Neural crest cell (in vitro differentiated cells): ENCODE measurements around the gene OSBPL9. TPM values are rescaled to one million over a fixed set of nuclear protein-coding genes. Genes with fewer than 3 reads are reported as not detected.

Source experiments
- DNase-seq: peaks from one replicate; pipeline ENCODE4 v3.0.0; 2021; ENCODE audit warnings: low read depth, mixed read lengths, low spot score
- H3K27ac Mint-ChIP-seq: one replicate; pipeline ENCODE4 v1.8.0; 2021; ENCODE audit warnings: mild to moderate bottlenecking, mixed read lengths; ENCODE audit not compliant: unreplicated experiment
- H3K27me3 Mint-ChIP-seq: 2 replicates; pipeline ENCODE4 v1.8.0; 2021; ENCODE audit warnings: low read depth, mild to moderate bottlenecking, mixed read lengths
- H3K36me3 Mint-ChIP-seq: 2 replicates; pipeline ENCODE4 v1.8.0; 2021; ENCODE audit warnings: low read depth, mild to moderate bottlenecking, mixed read lengths
- H3K4me1 Mint-ChIP-seq: 2 replicates; pipeline ENCODE4 v1.8.0; 2021; ENCODE audit warnings: mixed read lengths
- H3K4me3 Mint-ChIP-seq: one replicate; pipeline ENCODE4 v1.8.0; 2021; ENCODE audit warnings: mild to moderate bottlenecking, mixed read lengths
- H3K9me3 Mint-ChIP-seq: 2 replicates; pipeline ENCODE4 v1.8.0; 2021; ENCODE audit warnings: mixed read lengths
- total RNA-seq: library from RNA; stranded (reverse); gene quantifications from 2 replicates; pipeline ENCODE4 v1.2.1, GENCODE V29; 2021
- TF ChIP-seq, protein P1 (sequence below): fragments of 200-600 bp; sonication (generic); conservative IDR thresholded peaks from 2 replicates; pipeline ENCODE4 v1.5.0; 2021; ENCODE audit warnings: antibody characterized with exemption, mild to moderate bottlenecking

OSBPL9 gene
- total RNA-seq, 1 donor from 2014 or later, result 76.7 TPM

DNA sequence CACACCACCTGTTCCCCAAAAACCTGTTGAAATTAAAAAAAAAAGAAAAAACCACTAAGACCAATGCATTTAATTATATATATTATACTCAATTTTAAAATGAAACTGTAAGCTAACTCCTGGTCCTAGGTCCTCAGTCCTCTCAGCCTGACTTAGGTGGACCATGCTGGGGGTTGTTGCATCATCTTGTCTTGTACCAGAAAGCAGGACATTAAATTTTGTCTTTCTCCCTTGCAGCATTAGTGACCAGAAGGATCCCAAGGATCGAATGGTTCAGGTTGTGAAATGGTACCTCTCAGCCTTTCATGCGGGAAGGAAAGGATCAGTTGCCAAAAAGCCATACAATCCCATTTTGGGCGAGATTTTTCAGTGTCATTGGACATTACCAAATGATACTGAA is 164.0 kb downstream of the OSBPL9 start:
- Mint-ChIP-seq H3K9me3 (no peaks in the 10 kb centered on the region), H3K27me3 (no peaks in the 10 kb centered on the region), H3K27ac (no peak overlapping the region), H3K4me1 (peaks cover 11% of the 10 kb centered on the region), H3K36me3 (peaks cover 26% of the 10 kb centered on the region), H3K4me3 (no peak overlapping the region)
- no peak for DNase-seq
- TF ChIP-seq, protein P1, sequence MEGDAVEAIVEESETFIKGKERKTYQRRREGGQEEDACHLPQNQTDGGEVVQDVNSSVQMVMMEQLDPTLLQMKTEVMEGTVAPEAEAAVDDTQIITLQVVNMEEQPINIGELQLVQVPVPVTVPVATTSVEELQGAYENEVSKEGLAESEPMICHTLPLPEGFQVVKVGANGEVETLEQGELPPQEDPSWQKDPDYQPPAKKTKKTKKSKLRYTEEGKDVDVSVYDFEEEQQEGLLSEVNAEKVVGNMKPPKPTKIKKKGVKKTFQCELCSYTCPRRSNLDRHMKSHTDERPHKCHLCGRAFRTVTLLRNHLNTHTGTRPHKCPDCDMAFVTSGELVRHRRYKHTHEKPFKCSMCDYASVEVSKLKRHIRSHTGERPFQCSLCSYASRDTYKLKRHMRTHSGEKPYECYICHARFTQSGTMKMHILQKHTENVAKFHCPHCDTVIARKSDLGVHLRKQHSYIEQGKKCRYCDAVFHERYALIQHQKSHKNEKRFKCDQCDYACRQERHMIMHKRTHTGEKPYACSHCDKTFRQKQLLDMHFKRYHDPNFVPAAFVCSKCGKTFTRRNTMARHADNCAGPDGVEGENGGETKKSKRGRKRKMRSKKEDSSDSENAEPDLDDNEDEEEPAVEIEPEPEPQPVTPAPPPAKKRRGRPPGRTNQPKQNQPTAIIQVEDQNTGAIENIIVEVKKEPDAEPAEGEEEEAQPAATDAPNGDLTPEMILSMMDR, result no peak

DNA sequence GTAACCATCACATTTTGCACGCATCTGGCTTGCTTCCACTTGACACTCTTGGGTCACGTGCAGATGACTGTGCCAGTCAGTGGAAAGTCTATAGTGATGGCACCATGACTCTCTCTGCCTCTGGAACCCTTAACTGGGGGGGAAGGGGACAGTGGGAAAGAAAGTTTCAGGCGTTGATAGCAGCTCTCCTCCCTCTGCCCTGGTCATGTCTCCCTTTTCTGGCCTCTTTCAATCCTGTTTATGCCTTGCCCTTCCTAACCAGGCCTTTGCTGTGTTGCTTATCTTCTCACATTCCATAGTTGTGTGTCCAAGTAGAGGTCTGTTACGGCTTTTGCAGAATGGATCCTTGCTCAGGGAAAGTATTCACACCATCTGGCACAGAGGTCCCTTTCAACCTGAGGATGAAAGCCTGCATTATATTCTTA is 168.1 kb downstream of the OSBPL9 start:
- no peaks in the 10 kb centered on the region for H3K27me3 Mint-ChIP-seq
- H3K4me1 Mint-ChIP-seq, result peaks cover 11% of the 10 kb centered on the region
- no peaks in the 10 kb centered on the region for H3K9me3 Mint-ChIP-seq
- TF ChIP-seq, protein P1, result no peak
- no peak overlapping the region for H3K27ac Mint-ChIP-seq
- peaks cover 38% of the 10 kb centered on the region for H3K36me3 Mint-ChIP-seq
- DNase-seq, result no peak
- no peak overlapping the region for H3K4me3 Mint-ChIP-seq

DNA sequence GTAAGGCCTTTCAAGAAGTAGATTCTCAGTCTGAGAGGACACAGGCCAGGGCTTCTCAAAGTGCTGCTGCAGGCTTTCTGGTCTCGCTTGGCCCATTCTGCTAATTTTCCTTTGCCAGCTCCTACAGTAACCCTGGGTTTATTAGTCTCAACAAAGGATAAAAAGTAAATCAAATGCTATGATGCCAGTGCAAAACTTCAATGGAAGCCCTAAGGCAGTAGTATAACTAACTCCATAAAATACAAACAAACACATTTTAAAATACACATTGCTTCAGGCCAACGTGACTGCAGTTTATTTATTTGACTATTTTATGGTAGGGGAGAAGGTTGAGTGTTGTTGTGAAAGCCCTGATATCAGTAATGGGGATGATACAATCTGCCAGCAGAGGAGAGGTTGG is 172.0 kb downstream of the OSBPL9 start:
- Mint-ChIP-seq H3K27me3 (no peaks in the 10 kb centered on the region), H3K4me3 (no peak overlapping the region), H3K4me1 (peaks cover 11% of the 10 kb centered on the region), H3K9me3 (no peaks in the 10 kb centered on the region), H3K36me3 (peaks cover 49% of the 10 kb centered on the region), H3K27ac (no peak overlapping the region)
- TF ChIP-seq, protein P1, result no peak
- DNase-seq, result no peak

DNA sequence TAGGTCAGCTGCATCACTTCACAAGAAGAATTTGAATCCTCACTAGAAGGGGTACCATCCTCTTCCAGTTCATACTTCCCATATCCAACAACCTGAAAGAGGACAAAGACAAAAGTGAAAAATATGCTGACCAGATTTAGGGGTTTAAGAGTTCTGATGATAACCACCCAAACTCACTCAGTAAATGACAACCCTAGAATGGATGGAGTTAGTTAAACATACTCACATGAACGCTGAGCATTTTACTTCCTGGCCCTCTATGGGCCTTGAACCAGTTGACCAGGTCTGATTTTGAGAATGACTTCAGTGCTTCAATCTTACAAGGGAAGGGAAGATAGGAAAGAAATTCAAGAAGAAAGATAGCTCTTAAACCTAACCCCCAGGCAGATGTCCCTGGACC is 172.4 kb downstream of the OSBPL9 start:
- peaks cover 45% of the 10 kb centered on the region for H3K36me3 Mint-ChIP-seq
- H3K4me3 Mint-ChIP-seq, result no peak overlapping the region
- H3K4me1 Mint-ChIP-seq, result peaks cover 11% of the 10 kb centered on the region
- H3K27ac Mint-ChIP-seq, result no peak overlapping the region
- H3K27me3 Mint-ChIP-seq, result no peaks in the 10 kb centered on the region
- H3K9me3 Mint-ChIP-seq, result no peaks in the 10 kb centered on the region
- TF ChIP-seq, protein P1, result no peak
- DNase-seq, result no peak

DNA sequence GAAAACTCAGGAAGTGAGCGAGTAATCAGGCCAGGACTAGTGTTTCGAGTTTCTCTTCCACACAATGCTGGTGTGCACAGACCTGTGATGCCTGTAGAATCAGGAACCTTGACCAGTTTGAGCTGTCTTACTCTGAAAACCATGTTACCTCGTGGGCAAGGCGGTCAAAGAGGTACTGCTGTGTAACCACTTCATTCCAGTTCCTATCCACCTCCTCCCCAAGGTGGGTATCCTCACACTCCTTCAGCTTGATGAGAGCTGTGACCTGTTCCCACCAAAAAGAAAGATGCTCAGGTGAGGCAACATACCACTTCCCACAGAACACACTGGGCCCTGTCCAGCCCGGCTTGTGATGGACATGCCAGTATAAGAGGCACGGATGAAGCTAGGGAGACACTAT is 173.5 kb downstream of the OSBPL9 start:
- Mint-ChIP-seq H3K4me1 (peaks cover 5% of the 10 kb centered on the region), H3K4me3 (no peak overlapping the region), H3K27ac (no peak overlapping the region), H3K27me3 (no peaks in the 10 kb centered on the region), H3K9me3 (no peaks in the 10 kb centered on the region), H3K36me3 (peaks cover 43% of the 10 kb centered on the region)
- no peak for DNase-seq
- TF ChIP-seq, protein P1, result no peak

DNA sequence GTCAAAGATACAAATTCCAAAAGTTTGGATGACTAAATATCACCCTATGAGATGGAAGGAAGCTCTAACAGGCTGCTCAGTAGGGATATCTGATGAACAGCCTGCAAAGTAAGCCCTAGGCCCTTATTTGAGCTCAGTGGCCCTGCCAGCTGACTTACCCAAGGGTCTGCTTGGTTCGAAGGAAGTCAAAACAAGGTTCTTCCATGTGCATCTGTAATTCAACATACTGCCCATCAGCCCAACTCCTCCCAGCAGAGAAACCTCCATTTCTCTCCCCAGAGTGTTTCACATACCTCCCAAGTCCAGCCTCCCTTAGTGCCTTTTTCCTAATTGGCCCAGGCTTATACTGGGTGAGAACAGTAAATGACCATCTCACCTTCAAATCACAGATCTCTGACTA is 175.0 kb downstream of the OSBPL9 start:
- peaks cover 33% of the 10 kb centered on the region for H3K36me3 Mint-ChIP-seq
- no peak overlapping the region for H3K4me3 Mint-ChIP-seq
- no peaks in the 10 kb centered on the region for H3K4me1 Mint-ChIP-seq
- no peak overlapping the region for H3K27ac Mint-ChIP-seq
- TF ChIP-seq, protein P1, result no peak
- DNase-seq, result no peak
- H3K27me3 Mint-ChIP-seq, result no peaks in the 10 kb centered on the region
- no peaks in the 10 kb centered on the region for H3K9me3 Mint-ChIP-seq
